SW480 (cell line): Measurements from ENCODE around the gene LOXL3.

Experiments used
- DNase-seq: peaks from one replicate; pipeline ENCODE4 v3.0.0-alpha.2; 2016; ENCODE audit warnings: low spot score

Gene LOXL3

DNA sequence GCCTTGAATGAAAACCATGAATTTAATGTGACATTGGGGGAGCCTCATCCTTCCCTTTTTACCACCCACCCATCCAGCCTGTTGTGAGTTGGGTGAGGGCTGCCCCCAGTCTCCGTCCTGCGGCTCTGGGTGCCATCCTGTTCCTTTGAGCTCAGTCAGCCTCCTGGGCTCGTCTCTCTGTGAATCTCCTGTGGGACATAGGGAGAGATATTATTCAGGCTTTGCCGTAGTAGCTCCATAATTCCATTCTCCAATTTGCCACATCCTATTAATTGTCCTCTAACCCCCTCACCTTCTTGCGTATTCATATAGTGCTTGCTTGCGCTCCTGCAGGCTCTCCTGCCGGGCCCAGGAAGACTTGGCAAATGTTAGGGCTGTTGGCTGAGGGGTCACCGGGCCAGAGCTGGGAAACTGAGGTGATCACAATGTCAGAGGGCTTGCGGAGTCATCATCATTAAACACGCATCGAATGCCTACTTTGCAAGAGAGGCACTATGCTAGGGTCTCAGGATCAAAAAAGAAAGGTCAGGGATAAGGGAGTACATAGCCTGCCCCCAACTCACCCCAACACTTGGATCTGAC is 27.0 kb downstream of the LOXL3 start:
- no peak for DNase-seq

DNA sequence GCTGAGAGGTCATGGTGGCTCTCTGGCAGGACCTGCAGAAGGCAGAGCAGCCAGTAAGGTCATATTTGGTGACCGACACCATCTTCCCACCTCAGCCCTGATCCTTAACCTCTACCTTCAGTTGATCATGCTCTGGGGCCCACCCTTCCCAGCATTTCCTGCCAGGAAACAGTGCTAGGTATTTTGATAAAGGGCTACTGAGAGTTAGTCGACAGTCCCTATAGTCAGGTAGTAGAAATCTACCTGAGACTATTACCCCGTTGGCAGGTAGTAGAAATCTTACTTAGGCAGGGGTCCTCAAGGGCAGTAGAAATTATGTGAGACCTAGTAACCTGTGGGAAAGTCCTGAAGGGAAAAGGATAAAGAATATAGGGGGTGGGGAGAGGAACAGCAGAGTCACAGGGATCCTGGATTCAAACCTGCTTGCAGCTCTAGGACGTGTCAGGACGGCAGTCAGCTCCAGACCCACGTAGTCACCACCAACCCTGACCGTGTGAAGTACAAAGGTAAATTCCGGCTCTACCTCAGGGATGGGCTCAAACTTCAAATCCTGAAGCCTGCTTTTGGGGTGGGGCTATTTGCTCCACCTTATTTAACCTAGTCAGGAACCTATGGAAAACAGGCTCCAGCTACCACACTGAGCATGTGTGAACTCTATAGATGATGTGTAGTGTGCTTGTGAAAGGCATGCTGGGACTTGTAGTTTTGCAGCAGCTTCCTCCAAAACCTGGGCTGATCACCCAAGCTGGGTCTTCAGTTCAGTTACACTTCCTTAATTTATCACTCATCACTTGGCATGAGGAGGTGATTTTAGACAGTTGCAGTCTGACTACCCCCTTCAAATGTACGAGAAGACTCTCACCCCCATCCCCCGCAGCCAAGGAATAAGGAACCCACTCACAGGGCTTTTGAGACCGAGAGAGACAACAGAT is 27.8 kb downstream of the LOXL3 start, which contains the start of gene DQX1:
TSS of gene DQX1 (minus strand) at position 515 of the 932 bp plus-strand sequence. CDS start at position 13, 502 bp downstream.
- peak; percentile 67 for DNase-seq

DNA sequence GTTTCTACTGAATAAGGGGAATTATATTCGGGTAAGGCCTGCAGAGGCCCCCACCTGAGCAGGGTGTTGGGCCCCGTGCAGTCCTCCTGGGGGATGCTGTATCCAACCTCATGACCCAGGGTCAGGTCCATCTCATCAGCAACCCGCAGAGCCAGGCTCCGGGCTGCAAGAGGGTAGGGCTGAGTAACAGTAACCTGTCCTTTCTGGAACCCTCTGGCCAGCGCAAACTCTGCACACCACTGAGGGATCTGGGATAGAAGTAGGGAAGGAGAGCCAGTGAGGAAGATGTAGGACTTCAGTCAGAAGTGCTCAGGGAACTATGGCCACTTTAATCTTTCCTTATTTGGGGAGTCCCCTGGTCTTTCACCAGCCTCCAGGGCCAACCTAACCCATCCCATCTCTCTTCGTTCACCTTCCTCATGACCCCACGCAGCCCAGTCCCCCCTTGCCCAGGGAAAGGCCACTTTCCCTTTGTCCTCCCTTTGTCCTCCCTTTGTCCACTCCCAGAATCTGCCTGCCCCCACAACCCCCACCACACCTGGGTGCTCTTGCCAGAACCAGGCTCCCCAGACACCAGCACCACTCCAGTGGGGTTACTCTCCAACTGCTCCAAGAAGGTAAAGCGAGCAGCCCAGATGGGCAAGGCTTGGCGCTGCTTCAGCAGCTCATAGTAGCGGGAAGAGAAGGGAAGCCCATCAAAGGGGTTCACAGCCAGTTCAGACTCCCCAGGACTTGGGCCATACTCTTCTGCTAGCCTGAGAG is 28.6 kb downstream of the LOXL3 start:
- no peak for DNase-seq

DNA sequence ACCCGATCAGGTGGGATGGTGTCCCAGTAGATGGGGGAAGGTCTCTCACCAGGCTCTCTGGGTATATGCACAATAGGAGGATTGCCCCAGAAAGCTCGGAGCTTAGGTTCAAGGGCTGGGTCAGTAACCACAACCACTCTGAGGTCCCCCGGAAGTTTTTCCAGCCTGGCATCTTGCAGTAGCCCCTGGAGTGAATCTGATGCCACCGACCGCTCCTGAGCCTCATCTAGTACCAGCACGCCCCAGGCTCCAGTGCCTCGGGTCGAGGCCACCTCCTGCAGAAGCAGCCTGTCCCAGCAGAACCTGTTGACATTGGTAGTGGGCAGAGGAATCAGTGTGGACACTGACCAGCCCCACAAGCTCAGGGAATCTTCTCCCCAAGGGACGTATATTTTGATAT is 29.7 kb downstream of the LOXL3 start:
- no peak for DNase-seq

DNA sequence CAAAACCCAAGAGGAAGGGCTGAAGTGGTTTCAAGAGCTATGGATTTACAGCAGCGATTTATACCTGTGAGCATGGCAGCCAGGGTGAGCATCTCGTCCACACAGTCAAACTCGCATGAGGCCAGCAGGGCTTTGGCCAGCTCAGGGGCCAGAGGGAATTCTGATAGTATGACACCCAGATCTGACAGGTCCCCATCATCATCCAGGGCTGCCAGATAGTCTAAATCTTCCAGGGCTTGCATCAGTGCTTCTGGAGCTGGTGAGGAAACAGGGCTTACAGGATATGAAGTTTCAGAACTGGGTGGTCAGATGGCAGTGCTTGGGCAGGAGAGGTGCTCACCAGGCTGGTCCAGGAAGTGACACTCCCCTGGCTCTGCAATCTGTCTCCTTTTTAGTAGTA is 31.2 kb downstream of the LOXL3 start:
- DNase-seq, result no peak

DNA sequence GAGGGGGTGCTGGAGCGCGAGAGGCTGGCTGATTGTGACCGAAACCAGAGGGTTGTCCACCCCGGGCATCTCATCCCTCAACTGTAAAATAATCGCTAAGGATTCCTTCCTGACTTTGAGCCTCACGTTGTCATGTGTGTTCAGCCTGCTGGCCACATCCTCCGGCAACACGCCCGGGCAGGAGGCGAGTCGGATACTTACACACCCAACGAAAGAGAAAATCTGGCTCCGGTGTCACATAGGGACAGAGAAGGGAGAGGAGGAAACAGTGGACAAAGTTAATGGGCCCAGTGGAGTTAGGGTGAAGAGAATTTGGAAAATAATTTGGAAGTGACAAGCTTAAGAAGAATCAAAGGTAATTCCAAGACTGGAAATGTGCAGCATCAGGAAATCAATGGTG is 37.1 kb downstream of the LOXL3 start:
- no peak for DNase-seq

DNA sequence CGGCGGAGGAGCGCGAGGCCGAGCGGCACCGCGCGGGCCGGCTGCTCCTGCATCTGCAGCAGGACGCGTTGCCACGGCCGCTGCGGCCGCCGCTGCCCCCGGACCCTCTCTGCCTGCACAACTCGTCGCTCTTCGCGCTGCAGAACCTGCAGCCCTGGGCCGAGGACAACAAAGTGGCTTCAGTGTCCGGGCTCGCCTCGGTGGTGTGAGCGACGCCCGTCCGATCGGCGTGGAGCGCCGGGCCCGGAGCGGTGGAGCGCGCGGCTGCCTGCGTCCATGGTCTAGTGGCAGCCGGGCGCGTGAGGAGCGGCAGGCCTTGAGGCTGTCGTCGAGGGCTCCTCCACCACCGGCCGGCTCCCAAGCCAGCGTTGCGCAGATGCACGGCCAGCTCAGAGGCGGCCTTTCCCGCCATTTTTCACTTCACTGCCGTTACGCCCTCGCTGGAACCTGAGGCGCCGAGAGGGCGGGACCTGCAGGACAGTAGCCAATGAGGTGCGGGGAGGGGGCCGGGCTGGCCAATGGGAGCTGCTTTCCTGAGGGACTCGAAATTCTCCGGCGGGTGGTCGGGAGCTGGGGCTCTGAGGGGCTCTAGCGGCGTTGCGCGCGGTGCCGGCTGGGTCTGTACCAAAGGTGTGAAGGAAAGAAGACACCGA is 37.6 kb downstream of the LOXL3 start:
- DNase-seq, result no peak

DNA sequence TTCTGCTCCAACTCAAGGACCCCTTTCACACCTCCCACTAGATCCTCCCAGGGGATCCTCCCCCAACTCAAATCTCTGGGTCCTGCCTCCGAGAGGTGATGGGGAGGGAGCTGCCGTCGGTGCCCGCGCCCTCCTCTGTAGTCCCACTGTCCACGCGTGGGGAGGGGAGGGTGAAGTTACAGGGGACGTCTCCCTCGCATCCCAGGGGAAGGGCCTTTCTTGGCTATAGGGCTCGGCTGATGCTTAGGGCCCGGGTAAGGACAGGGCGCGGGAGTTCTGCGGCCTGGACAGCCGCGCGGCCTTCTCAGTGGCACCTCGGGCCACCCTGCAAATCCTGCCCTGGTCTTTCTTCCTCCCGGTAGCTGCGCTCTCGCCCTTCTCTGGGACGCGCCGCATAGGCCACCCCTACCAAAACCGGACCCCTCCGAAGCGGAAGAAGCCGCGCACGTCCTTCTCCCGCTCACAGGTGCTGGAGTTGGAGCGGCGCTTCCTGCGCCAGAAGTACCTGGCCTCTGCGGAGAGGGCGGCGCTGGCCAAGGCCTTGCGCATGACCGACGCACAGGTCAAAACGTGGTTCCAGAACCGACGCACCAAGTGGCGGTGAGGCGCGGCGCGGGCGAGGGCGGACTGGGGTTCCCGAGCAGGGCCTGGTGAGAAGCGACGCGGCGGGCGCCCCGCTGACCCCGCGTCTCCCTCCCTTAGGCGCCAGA is 38.3 kb downstream of the LOXL3 start:
- no peak for DNase-seq

DNA sequence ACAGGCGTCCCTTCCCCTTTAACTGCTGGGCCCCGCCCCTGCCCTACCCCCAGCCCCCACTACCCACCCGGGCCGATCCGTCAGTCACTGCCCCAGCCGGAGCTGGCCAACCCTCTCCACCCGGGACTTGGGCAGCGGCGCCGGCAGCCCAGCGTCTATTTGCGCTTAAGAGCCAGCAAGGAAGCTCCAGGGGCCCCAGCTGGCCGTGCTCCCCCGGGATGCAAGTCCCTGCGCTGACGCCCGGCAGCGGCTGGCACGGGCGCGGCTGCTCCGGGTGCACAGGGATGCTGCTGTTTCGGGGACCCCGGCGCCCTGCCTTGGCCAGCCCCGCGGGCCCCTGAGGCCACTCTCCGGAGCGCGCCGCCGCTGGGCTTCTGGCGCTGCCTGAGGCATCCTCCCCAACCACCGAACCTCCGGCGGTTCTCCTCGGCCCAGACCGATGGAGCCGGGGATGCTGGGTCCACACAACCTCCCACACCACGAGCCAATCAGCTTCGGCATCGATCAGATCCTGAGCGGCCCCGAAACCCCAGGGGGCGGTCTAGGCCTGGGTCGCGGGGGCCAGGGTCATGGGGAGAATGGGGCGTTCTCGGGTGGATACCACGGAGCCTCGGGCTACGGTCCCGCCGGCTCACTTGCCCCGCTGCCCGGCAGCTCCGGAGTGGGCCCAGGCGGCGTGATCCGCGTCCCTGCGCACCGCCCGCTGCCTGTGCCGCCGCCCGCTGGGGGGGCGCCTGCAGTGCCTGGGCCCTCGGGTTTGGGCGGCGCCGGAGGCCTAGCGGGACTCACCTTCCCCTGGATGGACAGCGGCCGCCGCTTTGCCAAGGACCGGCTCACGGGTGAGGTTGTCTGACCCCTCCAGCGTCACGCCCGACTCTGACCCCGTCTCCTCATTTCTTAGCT is 39.1 kb downstream of the LOXL3 start, which contains the start of gene TLX2:
TSS of gene TLX2 (plus strand) at position 83 of the 903 bp plus-strand sequence. CDS start at position 440, 357 bp downstream.
- DNase-seq, result no peak

DNA sequence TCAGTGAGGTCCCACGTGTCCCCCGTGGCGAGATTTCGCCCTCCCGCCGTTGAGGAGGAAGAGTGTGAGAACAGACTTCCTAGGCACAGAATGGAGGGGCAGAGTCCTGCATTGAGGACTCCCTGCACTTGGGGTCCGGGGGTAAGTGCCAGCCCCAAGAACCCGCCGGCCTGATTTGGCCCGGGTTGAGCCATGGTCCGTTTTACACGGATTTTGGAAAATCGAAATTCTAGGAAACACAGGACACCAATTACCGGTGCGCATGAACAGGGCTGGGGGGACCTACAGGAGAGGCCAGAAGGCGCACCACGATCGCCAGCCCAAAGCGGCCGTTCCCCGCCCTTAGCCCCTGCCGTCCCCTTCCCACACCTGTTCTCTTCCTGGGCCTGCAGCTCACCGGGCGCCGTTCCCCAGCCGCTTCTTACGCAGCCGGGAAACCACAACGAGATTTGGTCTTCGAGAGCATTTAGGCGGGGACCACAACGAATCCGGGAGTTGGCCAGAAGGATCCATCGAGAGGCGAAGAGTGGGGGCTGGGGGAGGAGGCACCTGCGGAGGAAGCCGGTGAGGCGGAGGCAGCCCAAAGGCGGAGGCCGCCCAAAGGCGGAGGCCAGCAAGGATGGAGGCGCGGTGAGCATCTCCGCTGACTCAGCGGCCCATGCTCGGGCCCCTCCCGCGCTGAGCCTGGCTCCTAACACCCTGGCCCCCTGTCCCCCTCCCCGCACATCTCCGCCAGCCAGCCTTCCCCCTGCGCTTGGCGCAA is 40.0 kb downstream of the LOXL3 start:
- DNase-seq, result no peak

DNA sequence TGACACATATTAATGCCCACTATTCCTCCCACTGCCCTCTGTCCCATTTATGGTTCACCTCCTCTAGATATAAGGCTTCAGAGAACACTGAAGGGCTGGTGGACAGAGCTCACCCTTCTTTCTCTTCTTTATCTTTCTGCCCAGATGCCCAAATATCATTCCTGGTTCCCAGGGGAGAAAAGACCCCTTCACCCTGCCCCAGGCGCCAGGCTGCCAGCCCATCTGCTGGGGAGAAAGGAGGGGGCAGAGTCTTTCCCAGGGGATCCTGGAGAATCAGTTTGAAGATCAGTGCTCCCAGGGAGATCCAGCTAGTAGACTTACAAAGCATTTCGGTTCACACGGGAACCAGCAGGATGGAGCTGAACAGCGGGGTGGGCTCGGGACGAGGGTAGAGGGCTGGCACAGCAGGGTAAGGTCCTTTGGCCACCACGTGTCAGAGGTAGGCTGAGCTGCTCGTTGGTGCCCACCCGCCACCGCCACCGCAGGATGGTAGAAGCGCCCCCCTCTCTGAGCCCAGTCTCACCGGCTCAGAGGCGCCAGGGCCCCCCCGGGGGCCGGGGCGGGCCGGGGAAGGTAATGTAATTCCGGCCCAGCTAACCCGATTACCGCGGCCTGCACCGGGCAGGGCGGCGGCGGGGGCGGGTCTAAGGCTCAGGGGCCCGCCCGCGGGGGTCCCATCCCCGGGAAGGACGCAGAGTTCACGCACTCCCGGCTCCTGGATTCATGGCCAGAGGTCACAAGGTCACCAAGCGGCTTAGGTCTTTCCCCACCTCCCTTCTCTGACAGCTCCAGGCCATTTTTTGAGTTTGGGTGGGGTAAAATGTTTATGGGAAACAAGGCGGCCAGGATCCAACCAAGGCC is 40.8 kb downstream of the LOXL3 start:
- DNase-seq, result no peak

DNA sequence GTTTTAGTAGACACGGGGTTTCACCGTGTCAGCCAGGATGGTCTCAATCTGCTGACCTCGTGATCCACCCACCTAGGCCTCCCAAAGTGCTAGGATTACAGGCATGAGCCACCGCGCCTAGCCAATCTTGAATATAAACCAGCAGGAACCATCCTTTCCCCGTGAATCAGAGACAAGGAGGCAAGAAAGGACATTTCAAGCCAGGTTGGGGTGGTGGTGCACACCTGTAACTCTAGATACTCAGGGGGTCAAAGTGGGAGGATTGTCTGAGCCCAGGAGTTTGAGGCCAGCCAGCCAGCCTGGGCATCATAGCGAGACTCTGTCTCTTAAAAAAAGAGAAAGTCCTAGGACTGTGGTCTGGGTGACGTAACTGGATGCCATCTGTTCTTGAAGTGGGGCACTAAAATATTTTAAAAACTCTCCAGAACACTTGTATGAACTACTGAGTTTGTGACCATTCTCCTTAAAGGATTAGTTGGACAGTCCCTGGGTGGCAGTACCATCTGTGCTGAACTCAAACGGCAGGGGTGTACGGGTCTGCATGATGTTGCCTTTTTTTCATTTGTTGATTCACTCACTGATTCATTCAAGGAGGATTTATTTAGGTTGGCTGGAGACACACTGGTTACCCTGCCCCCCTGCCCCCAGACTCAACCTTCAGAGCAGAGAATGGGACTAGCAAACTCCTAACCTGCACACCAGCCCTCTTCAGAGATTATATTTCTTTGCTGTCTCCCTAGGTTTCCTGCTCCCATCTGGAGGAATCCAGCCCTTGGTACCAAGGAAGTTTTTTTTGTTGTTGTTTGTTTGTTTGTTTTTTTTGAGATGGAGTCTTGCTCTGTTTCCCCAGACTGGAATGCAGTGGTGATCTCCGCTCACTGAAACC is 42.4 kb downstream of the LOXL3 start:
- DNase-seq, result no peak

DNA sequence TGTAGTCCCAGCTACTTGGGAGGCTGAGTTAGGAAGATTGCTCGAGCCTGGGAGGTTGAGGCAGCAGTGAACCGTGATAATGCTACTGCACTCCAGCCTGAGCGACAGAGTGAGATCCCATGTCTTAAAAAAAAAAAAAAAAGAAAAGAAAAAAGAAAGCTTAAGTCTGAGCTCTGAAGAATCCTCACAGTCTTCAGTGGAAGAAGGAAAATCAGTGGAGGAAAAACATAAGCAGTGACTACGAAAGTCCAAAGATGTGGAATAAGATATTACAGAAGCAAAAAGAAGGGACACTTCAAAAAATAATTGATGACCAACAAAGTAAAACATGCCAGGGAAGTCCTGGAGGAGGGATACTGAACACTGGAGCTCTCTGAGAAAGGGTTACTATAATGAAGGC is 43.5 kb downstream of the LOXL3 start:
- no peak for DNase-seq

DNA sequence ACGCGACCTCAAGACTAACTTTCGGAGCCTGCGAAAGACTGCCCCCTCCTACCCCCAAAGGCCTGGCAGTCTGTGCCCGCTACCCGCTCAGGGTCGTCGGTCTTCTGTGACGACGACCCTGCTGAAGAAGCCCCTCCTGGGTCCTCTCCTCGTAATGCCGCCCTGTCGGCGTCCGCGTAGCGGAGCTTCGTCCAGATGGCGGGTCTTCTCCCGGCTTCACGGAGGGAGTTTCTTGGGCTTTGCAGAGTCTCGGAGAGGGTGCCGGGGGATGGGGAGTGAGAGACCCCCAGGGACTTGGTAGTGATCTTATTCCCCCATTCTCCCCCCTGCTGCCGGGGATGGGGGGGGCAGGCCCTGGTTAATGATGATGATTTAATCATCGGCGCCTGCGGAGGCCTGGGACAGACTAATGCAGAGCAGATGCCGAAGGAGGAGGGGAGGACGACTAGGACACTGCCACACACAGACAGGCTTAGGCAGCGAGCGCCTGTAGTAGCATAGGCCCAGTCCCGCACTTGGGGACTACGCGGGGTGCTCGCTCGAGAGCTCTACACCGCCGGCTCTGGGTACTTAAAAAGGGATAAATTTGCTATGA is 45.7 kb downstream of the LOXL3 start:
- peak; percentile 66 for DNase-seq

DNA sequence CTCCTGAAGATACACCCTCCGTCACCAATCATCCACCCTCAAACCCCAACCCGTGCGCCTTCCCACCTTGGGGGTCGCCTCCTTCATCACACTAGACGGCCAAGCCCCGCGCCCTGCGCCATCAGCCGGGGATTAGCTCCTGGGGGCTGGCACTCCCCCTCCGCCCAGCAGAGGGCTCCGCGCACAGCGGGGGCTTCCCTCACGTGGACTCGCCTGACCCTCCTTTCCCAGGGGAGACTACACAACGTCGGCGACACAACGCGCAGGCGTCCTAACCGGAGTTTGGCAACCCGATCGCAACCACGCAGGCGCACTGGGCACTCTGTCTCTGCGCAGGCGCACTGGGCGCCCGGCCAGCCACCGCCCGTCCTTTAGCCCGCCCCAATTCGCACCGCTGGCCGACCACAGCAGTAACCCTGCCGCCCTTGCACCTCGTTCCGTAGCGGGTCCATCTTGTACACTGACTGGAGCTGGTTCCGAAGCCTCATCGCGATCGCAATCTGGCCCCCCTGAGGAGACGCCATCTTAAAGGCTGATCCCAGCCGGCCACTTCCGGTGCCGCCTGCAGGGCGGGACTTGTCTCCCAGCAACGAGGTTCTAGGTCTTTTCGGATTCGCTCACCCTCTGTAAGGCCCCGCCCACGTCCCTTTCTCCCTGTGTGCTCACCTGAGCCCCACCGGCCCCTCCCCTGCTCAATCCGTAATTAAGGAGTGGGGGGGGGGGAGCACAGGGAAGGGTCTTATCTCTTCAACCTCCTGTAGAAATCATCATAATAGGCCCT is 46.4 kb downstream of the LOXL3 start, which contains the start of gene PCGF1:
TSS of gene PCGF1 (minus strand) at position 551 of the 781 bp plus-strand sequence. CDS start at position 524, 27 bp downstream.
- peak; percentile 99 for DNase-seq
